GM21447 (cell line): ENCODE data around the gene AMY2B.
"Not testable (repeated sequence)": the region's sequence is repeated elsewhere in the genome, so short reads cannot be mapped to it uniquely, and the experiment has no call there.

Experiments
- ATAC-seq: cut with Tn5 transposase; IDR thresholded peaks from one replicate; pipeline ENCODE4 v1.9.1; 2021; ENCODE audit not compliant: unreplicated experiment

AMY2B gene

DNA sequence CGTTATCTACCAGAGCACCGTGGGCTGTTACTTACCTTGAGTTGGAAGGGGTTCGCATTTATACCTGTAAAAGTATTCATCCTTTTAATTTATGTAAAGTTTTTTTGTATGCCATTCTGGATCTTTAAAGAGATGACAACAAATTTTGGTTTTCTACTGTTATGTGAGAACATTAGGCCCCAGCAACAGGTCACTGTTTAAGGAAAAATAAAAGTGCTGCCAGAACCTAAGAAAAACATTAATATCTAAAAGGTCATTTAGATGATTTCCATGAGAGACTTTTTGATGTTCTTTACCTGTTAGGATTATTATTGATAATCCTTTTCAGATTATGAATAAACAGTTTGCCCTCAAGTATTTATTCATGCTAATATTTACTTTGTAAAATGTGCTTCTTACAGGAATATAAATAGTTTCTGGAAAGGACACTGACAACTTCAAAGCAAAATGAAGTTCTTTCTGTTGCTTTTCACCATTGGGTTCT lies 45.6 kb downstream of the AMY2B start, which contains the start of gene AMY2A:
TSS of gene AMY2A (plus strand) at position 434 of the 484 bp plus-strand sequence. CDS start at position 448, 14 bp downstream.
- ATAC-seq = not testable (repeated sequence)

DNA sequence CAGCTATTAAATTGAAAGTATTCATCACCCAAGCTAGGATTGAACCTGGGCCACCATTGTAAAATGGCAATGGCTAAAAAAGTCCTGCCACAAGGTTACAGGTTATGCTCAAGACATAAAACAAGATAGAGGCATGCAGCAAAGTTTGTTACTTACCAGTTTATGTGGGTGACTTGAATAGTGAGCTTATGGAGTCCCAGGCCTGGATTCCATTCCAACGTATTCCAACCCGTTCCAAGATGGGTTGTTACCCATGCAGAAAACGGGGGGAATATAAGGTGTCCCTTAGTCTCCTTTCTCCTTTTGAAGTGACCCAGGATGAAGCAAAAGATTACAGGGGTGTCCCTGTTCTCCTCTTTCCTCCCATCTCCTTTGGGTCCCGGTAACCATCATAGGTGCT lies 56.0 kb downstream of the AMY2B start:
- ATAC-seq = not testable (repeated sequence)
